ENCODE measurements around the gene MRAP.

- TF ChIP-seq POLR2A (IDR thresholded peaks at IDR 0.05; ENCODE audit: low read length) (no peak), CTCF (IDR thresholded peaks at IDR 0.05) (no peak), CBX2 (IDR thresholded peaks at IDR 0.05; ENCODE audit: borderline replicate concordance, low read depth) (no peak), ZSCAN20 (CRISPR knock-in tag; IDR thresholded peaks at IDR 0.05) (no peak), RFX5 (IDR thresholded peaks at IDR 0.05) (no peak), ZC3H11A (IDR thresholded peaks at IDR 0.05) (no peak), MYC (IDR thresholded peaks at IDR 0.05; ENCODE audit: borderline replicate concordance, low read length) (no peak), CHD2 (IDR thresholded peaks at IDR 0.05; ENCODE audit: low read length, partially characterized antibody) (no peak), BCL3 (IDR thresholded peaks at IDR 0.05) (no peak), MAX (IDR thresholded peaks at IDR 0.05) (no peak), EHMT2 (IDR thresholded peaks at IDR 0.05; ENCODE audit: low read depth) (no peak), ZNF302 (CRISPR knock-in tag; IDR thresholded peaks at IDR 0.05) (no peak), MAFK (IDR thresholded peaks at IDR 0.05; ENCODE audit: partially characterized antibody) (no peak), FOSL2 (IDR thresholded peaks at IDR 0.05) (no peak), FOSL2 (CRISPR knock-in tag; IDR thresholded peaks at IDR 0.05) (no peak)
These were observed 4.7 kb downstream of the MRAP start for GRCh38 chr21:32303385-32303784.

Measured in A549 (cell line).